Activated CD4-positive, alpha-beta T cell treated with anti-CD3 and anti-CD28 coated beads for 24 hours (primary cell): ENCODE measurements around the gene TNIP2.
"Not testable (repeated sequence)": the region's sequence is repeated elsewhere in the genome, so short reads cannot be mapped to it uniquely, and the experiment has no call there.

Experiments used
- DNase-seq, 2 donors: peaks; one replicate each; pipeline ENCODE4 v3.0.0-alpha.2; 2020; ENCODE audit warnings: low read depth in 2 of 2

Gene TNIP2

DNA sequence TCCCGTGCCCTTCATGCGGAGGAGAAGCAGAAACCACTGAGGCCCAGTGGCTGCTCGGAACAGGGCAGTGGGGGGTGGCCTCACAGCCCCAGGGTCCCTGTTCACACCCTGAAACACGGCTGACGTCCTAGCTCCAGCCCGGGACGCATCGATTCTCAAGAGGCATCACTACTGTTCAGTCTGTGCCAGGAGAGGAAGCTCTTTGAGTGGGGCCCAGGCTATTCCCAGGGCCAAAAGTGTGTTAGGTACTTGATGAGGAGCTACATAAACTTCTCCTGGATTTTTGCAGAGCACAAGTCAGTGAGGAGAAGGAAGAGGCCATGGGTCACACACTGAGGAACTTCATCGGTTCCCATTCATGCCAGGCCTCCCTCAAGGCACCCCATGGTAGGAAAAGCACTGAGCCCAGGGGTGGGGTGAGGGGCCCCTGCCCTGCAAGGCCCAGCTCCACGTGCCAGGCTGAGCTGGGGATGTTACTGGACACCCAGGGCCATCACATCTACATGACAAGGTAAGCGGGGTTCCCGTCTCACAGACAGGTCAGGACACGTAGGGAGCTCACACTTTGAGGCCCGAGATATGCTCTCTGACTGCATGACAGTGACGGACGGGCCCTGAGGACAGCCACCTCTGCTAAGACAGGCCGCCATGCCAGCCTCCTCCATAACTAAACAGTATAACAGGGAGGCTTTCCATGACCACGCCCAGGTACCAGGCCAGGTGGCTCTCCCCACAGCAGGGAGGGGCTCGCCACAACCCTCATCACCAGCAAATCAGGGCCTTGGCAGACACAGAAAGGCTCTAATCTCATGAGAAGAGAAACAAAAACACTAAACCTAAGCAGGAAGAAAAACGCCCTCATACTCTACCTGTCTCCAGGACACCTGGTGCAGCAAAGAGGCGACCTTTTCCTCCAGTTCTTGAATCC lies 12.4 kb downstream of the TNIP2 start:
- no peak for DNase-seq

DNA sequence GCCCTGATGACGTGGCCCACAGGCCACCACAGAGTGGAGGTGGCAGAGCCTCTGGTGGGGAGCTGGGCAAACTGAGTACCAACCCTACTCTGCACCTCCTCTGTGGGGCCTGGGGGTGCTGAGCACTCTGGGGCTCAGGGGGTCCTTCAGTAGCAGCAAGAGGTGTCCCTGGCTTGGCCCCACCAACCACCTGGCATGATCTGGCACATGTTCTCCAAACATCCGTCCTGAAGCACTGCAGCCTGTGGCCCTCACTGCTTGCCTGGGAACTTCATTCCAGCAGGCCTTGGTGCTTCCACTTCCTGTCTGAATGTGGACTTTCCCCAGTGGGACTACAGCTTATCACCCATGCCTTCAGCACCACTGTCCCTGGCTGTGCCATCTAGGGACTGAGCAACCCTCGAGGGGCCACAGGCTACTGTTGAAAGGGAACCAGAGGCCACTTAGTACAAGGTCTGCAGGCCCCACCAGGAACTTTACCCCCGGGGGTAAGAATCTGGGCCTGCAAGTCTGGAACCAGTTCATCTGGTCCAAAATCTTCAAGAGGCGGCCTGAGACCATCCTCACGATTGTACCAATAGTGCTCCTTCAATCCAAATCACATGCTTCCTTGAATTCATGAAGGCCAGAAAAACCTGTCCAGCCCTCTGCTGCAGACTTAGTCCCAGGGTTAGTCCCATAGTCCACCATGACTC lies 13.2 kb downstream of the TNIP2 start:
- no peak for DNase-seq

DNA sequence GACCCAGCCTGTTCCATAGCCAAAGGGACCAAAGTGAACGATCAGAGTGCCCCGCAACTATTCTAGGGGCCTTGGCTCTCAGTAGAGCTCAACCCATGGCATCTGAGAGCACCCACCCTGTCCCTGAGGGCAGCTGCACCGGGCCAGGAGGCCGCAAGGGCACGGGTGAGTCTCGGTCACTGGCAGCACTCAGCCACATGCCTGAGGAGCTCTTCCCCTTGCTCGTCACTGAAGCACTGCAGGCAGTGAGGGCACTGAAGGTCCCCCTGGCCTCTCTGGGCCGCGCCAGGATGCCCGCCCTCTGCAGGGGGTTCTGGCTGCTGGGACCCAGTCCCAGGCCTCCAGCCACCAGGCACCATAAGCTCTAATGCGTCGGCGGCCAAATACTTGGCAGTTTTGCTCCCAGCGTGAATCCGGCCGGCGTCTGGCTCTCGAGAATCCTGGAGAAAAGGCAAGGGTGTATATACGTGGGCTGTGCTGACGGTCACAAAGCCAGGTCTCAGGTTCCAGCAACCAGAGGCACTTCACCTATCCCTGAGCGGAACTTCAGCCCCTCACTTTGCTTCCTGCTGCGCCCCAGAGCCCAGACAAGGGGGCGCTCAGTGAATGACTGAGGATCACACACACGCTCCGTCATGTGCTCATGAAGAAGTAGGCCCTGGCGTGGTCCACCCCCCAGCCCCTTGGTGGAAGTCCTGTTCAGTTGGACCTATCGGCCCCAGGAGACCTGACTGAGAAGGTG lies 13.9 kb downstream of the TNIP2 start:
- no peak for DNase-seq

- DNase-seq = no peak
These were observed 14.5 kb downstream of the TNIP2 start for GRCh38 chr4:2741626-2742025.

DNA sequence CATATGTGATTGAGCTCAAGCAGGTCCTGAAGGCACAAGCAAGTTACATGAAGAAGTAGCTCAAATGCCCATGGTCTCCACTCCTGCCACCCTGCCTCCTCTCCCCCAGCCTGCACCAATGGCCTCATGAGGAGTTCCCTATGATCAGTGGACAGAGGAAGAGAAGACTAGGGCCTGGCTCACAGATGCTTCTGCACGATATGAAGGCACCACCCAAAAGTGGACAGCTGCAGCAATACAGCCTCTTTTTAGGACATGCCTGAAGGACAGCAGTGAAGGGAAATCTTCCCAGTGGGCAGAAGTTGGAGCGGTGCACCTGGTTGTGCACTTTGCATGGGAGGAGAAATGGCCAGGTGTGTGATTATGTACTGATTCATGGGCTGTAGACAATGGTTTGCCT lies 17.8 kb downstream of the TNIP2 start:
- DNase-seq = not testable (repeated sequence)

DNA sequence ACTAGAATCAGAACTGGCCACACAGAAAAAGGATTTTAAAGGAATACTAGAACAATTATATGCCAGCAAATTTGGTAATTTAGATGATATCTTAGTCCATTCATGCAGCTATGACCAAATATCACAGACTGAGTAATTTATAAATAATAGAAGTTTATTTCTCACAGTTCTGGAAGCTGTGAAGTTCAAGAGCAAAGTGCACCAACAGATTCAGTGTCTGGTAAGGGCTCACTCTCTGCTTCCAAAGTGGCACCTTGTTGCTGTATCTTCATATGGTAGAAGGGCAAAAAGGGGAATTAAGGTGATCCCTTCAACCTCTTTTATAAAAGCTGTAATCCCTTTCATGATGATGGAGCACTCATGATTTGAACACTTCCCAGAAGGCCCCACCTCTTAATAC lies 20.3 kb downstream of the TNIP2 start:
- no peak for DNase-seq

DNA sequence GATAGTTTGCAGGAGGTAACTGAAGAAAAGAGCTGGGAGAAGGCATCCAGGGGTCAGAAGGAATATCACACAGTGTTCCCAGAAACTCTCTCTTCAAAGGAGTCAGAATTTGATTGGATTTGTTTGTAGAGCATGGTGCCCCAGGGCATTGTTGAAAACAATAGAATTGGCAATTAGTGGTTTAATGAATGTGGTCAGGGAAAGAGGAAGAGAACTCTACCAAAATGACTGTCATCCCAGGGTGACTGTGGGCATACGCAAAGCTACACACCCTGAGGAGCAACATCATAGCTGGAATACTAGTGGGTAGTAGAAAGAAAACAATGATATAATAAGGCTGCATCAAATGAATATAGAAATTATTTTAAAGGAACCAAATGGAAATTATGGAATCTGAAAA lies 21.5 kb downstream of the TNIP2 start:
- DNase-seq = no peak

DNA sequence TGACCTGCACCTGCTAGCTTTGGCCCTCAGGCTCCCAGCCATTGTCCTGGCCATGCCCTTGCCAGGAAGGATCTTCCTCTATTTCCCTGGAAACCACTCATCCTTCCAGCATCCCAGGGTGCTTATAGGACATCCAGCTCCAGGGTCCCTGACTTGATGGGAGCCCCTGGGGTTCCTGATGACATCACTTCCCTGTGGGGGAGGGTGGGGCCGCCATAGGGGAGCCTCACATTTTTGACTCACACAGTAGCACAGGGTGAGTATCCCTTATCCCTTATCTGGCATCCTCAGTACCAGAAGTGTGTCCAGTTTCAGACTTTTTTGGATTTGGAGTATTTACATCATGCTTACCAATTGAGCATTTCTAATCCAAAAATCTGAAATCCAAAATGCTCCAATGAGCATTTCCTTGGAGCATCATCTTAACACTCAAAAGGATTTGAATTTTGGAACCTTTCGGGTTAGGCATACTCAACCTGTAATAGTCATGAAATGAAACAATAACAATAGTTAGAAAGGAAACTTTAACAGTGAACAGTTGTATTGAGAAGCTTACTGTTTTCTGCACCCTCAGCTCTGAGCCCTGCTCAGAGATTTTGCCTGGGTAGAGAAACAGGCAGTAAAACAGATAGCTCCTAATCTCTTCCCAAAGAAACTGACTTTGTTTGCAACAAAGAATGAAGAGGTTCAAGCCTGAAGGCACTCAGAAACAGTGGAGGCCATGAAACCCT lies 22.1 kb downstream of the TNIP2 start:
- DNase-seq = no peak

- DNase-seq = no peak
These were observed 22.9 kb downstream of the TNIP2 start for GRCh38 chr4:2733001-2733843.

- DNase-seq = no peak
These were observed 23.6 kb downstream of the TNIP2 start for GRCh38 chr4:2732526-2732925.

GRCh38 chr4:2731907-2732317 lies 24.2 kb downstream of the TNIP2 start:
- no peak for DNase-seq

DNA sequence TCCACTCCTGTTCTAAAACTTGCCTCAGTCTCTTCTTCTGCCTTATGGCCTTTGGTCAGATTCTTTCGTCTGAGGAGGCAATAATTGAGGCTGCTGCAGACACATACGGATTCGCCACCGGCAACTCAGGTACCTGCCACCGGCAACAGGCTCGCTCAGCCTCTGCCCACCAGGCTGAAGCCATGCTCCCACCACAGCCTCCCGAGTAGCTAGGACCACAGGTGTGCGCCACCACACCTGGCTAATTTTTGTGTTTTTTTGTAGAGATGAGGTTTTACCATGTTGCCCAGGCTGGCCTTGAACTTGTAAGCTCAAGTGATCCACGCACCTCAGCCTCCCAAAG lies 26.6 kb downstream of the TNIP2 start:
- DNase-seq = no peak

DNA sequence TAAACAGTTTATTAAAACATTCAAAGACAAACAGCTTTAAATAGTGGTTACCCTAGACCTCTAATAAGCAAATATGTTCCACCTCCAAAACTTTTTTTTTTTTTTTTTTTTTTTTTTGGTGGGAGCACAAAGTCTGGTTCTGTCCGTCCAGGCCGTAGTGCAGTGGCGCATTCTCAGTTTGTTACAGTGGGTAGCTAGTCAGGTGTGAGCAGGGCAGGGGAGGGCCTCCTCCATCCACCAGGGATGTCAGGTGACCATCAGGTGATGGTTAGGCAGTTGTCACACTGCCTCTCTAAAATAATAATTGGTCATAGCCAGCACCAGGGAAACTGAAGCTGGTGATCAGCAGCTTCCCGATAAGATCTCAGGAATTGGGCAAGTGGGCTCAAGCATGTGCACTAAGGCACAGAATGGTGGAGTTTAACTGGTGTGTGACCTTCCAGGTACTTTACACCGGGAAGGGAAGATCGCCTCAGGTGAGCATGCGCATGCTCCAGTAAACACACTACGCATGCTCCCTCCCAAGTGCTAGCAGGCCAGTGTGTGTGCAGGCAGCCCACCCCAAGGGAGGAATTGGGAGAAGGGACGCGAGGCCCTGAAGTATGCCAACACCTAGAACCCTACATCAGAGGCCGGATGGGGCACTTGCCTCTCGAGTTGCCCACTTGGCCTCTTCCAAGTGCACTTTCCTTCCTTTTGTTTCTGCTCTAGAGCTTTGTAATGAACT lies 27.2 kb downstream of the TNIP2 start:
- no peak for DNase-seq

DNA sequence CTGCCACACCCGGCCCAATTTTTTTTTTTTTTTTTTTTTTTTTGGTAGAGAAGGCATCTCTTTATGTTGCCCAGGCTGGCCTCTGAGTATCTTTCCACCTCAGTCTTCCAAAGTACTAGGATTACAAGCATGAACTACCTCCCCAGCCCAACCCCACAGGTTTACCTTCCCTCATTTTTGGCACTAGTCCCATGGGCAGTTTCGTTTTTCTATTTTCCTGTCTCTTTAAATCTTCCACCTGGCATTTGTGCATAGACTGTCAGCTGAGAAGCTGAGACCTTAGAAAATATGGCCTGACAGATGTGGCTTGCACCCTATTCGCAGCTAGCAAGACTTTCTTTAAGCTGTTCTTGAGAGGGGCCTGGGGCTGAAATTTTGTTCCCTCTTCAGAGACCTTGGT lies 27.9 kb downstream of the TNIP2 start:
- no peak for DNase-seq

- not testable (repeated sequence) for DNase-seq
These were observed 29.3 kb downstream of the TNIP2 start for GRCh38 chr4:2726881-2727280.

DNA sequence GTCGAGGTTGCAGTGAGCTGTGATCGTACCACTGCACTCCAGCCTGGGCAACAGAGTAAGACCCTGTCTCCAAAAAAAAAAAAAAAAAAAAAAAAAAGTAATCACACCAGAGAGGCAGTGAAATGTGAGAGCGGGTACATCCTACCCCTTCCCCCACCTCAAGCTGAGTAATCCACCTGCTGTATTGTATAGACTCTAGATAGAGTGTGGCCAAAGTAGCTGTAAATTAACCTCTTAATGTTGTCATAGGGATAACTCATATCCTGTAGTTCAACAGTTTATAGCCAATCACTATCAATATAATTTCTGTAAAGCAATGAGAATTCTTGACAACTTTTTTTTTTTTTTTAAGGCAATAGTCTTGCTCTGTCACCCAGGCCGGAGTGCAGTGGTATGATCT lies 30.8 kb downstream of the TNIP2 start:
- DNase-seq = no peak

GRCh38 chr4:2723751-2724150 lies 32.4 kb downstream of the TNIP2 start:
- no peak for DNase-seq

GRCh38 chr4:2722033-2722432 lies 34.1 kb downstream of the TNIP2 start:
- DNase-seq = no peak

DNA sequence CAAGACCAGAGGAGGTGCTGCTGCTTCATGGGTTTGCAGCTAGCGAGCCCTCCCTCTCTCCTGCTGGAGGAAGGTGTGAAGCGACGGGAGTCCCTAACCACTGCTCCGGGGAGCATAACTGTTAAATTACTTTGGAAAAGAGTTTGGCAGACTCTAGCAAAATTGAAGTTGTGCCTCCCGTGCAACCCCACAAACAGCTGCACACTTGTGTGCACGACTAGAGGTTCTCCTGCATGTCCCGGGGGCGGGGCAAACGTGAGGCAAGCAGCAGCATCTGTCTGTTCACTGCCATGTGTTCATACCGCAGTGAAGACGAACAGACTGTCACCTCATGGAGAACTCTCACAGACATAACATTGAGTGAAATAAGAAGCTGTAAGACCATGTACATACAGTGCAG lies 34.5 kb downstream of the TNIP2 start:
- no peak for DNase-seq

GRCh38 chr4:2716236-2716635 lies 39.9 kb downstream of the TNIP2 start:
- DNase-seq = no peak
